ENCODE results near the gene ACTN4.

ACTN4 gene

DNA sequence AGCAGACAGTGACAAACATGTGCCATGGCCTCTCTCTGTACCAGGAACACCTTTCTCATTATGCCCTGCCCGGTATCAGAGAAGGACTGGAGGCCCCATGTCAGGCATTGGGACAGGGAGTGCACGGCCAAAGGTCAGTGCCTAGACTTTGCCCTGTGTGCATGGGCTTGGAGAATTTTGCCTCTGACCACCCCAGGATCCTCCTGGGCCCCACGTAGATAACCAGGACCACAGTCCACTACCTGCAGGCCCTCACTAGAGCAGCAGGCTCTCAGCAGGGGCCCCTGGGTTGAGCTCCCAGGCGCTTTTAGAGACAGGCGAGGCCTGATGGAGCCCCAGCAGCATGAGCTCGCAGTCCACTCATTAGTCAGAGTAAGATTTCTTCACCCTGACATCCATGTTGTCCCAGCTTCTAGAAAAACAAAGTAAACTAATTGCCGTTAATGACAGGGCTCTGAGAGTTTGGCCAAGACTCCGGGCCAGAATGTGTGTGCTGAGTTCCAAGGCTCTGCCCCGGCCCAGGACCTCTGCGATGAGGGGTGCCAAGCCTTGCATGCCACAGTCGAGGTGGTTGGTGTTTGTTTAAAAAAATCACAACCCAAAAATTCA, 54.1 kb downstream of the ACTN4 start:
- DNase-seq (ENCODE audit: low read depth) = no peak
- TF ChIP-seq, protein P1, sequence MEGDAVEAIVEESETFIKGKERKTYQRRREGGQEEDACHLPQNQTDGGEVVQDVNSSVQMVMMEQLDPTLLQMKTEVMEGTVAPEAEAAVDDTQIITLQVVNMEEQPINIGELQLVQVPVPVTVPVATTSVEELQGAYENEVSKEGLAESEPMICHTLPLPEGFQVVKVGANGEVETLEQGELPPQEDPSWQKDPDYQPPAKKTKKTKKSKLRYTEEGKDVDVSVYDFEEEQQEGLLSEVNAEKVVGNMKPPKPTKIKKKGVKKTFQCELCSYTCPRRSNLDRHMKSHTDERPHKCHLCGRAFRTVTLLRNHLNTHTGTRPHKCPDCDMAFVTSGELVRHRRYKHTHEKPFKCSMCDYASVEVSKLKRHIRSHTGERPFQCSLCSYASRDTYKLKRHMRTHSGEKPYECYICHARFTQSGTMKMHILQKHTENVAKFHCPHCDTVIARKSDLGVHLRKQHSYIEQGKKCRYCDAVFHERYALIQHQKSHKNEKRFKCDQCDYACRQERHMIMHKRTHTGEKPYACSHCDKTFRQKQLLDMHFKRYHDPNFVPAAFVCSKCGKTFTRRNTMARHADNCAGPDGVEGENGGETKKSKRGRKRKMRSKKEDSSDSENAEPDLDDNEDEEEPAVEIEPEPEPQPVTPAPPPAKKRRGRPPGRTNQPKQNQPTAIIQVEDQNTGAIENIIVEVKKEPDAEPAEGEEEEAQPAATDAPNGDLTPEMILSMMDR (IDR thresholded peaks at IDR 0.05; ENCODE audit: low read length, missing control alignments) = no peak
- no peak overlapping the region for H3K4me3 ChIP-seq (replicated peaks; ENCODE audit: low read depth, low read length)

DNA sequence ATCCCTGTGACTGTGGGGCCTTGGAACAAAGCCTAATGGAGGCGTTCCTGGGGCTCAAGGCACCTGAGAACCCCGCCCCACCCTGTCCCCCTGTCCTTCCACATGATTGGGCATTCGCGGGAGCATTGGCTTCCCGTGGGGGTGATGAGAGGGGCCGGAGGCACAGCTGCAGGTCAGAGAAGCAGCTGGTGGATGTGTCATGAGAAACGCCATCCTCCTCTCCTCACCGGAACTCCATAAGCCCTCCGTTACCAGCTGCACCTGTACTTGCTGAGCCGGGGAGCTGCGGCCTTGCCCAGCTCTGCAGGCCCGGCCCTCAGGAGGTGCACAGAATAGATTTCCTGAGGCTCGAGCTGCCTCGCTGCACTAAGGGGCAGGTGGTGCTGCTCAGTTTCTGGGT, 54.8 kb downstream of the ACTN4 start:
- no peak overlapping the region for H3K4me3 ChIP-seq (replicated peaks; ENCODE audit: low read depth, low read length)
- DNase-seq (ENCODE audit: low read depth) = no peak
- TF ChIP-seq, protein P1 (IDR thresholded peaks at IDR 0.05; ENCODE audit: low read length, missing control alignments) = no peak

DNA sequence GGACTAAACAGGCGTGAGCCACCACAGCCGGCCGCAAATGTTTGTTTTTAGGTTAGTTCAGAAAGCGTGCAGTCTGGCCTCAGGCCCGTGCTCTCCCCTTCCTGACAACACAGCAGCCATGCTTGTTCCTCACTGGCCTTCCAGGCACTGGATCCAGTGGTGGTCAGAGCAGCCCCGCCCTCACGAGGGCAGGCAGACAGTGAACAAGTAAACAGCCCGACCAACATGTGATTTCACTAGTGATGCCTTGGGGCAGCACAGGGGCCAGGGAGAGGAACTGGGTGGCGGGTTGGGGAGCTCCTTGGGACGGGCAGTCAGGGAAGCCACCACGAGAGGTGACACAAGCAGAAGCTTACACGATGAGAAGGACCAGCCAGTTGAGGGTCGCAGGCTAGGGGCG, 56.1 kb downstream of the ACTN4 start:
- no peak overlapping the region for H3K4me3 ChIP-seq (replicated peaks; ENCODE audit: low read depth, low read length)
- TF ChIP-seq, protein P1 (IDR thresholded peaks at IDR 0.05; ENCODE audit: low read length, missing control alignments) = no peak
- DNase-seq (ENCODE audit: low read depth) = no peak

DNA sequence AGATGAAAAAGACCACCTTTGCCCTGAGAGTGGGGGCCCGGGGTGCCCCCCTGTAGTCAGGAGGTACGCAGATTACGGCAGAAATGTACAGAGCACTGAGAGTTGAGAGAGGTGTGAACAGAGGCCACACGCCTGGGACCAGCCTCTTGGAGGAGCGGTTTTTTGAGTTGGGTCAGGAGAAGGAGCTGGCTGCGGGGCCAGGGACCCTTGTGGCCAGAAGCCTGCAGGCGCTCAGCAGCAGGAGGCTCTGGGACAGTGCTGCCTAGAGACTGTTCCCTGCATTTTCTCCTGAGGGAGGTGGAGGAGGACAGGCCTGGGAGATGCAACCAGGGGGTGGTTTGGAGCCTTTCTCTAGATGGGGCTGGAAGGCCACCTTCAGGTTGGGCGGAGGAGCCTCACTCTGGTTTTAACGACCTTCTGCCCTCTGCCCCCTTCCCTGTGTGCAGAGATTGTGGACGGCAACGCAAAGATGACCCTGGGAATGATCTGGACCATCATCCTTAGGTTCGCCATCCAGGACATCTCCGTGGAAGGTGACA, 57.1 kb downstream of the ACTN4 start:
- TF ChIP-seq, protein P1 (IDR thresholded peaks at IDR 0.05; ENCODE audit: low read length, missing control alignments) = no peak
- DNase-seq (ENCODE audit: low read depth) = no peak
- no peak overlapping the region for H3K4me3 ChIP-seq (replicated peaks; ENCODE audit: low read depth, low read length)

DNA sequence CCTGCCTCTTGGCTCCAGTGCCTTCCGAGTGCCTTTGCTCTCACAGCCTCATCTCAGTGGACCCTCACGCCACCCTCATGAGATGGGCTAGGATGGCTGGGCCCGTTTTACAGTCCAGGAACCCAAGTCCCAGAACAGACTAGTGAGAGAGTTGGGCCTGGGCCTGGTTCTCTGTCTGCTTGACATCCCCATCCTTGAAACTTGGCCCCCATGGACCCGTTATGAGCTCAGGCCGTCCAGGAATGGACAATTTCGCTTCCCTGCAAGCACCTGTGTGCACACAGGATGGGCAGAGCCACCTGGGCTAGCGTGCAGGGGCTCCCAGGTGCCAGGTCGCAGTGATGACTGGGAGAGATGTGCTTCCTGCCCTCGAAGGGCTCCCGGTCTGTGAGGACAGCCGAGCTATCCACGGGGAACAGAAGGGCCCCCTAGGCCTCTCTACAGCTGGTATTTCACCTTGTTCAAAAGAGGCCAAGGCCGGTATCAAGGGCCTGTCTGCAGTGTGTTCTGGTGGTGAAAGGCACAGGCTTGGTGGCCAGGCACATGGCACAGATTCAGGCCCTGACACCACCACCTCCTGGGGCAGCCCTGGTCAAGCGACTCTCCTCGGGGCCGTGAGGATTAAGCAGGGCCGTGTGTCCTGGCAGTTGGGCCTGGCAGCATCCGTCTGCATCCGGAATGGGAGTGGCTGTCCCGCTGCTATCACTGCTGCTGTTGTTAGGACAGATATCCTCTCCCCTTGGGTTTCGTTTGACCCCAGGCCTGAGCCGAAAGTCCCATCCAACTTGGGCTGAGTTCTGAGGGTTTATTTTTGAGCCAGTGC, 58.0 kb downstream of the ACTN4 start:
- TF ChIP-seq, protein P1 (IDR thresholded peaks at IDR 0.05; ENCODE audit: low read length, missing control alignments) = no peak
- DNase-seq (ENCODE audit: low read depth) = no peak
- no peak overlapping the region for H3K4me3 ChIP-seq (replicated peaks; ENCODE audit: low read depth, low read length)

DNA sequence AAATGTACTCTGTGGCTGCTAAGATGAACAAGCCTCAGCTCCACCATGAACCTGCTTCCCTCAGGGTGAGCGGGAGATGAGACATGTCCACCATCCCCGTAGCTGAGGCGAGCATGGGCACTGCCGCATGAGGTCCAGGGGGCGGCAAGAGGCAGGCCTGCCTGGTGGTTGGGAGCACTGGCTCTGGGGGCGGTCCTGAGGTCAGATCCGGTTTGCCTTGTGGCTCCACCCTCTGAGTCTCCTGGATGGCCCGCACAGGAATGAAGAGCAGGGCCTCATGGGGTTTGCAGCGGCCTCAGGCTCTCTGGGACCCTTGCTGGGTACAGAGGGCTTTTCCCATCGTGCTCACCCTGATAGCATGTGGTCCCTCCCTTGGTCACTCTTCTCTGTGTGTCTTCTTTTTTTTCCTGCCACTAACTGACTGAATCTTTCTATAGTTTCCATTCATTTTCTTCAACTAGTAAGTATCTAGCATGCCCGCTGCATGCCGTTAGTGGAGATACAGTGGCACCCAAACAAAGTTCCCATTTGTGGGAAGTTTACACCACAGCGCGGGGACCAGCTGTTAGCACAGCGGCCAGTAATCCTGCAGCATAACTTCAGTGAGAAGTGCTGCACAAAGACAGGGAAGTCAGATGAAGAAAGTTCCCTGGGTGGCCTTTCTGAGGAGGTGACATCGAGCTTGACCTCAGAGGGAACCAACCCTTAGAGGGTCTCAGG, 59.5 kb downstream of the ACTN4 start:
- TF ChIP-seq, protein P1 (IDR thresholded peaks at IDR 0.05; ENCODE audit: low read length, missing control alignments) = no peak
- no peak for DNase-seq (ENCODE audit: low read depth)
- H3K4me3 ChIP-seq (replicated peaks; ENCODE audit: low read depth, low read length) = no peak overlapping the region

Measured in fibroblast of pulmonary artery (primary cell).